ENCODE measurements around the gene COQ9.

The COQ9 gene

GRCh38 chr16:57503366-57503765 is 56.1 kb downstream of the COQ9 start:
- no peak overlapping the region for H3K9ac ChIP-seq (ENCODE audit: low read depth, low read length)
- H3K4me1 ChIP-seq (ENCODE audit: insufficient read depth, low read length), result 0 out of 2 replicates have a peak, but pooled peaks cover 2% of the 10 kb centered on the region
- TF ChIP-seq EZH2 (IDR thresholded peaks at IDR 0.05; ENCODE audit: borderline replicate concordance, low read depth, low read length, severe bottlenecking), result no peak
- peaks cover 14% of the 10 kb centered on the region for H3K27me3 ChIP-seq (ENCODE audit: insufficient read depth, low read length, poor library complexity)
- H3K4me3 ChIP-seq (ENCODE audit: low read depth in 1 of 2, low read length in 2 of 2), result no peak overlapping the region
- H2AFZ ChIP-seq (ENCODE audit: low read depth, low read length), result no peak overlapping the region
- H3K36me3 ChIP-seq (ENCODE audit: insufficient read depth, low read length), result no peaks in the 10 kb centered on the region
- no peak overlapping the region for H3K27ac ChIP-seq (ENCODE audit: low read length)
- no peaks in the 10 kb centered on the region for H3K79me2 ChIP-seq (ENCODE audit: insufficient read depth, low read length)
- H3K4me2 ChIP-seq (ENCODE audit: insufficient read depth, low read length), result no peak overlapping the region
- ATAC-seq (ENCODE audit: insufficient read depth, low read depth) (no peak), DNase-seq (no peak)
- no peaks in the 10 kb centered on the region for H3K9me3 ChIP-seq (ENCODE audit: insufficient read depth, low read length, severe bottlenecking)
- 0 out of 2 replicates have a peak, but pooled peaks cover 5% of the 10 kb centered on the region for H4K20me1 ChIP-seq (ENCODE audit: insufficient read depth, low read length)

GRCh38 chr16:57504001-57504400 is 56.7 kb downstream of the COQ9 start:
- Histone ChIP-seq H4K20me1 (ENCODE audit: insufficient read depth, low read length) (0 out of 2 replicates have a peak, but pooled peaks cover 5% of the 10 kb centered on the region), H3K4me3 (ENCODE audit: low read depth in 1 of 2, low read length in 2 of 2) (no peak overlapping the region), H3K9me3 (ENCODE audit: insufficient read depth, low read length, severe bottlenecking) (no peaks in the 10 kb centered on the region), H3K4me1 (ENCODE audit: insufficient read depth, low read length) (0 out of 2 replicates have a peak, but pooled peaks cover 2% of the 10 kb centered on the region), H3K36me3 (ENCODE audit: insufficient read depth, low read length) (no peaks in the 10 kb centered on the region), H3K9ac (ENCODE audit: low read depth, low read length) (no peak overlapping the region), H3K79me2 (ENCODE audit: insufficient read depth, low read length) (no peaks in the 10 kb centered on the region), H3K4me2 (ENCODE audit: insufficient read depth, low read length) (no peak overlapping the region), H2AFZ (ENCODE audit: low read depth, low read length) (no peak overlapping the region), H3K27ac (ENCODE audit: low read length) (no peak overlapping the region), H3K27me3 (ENCODE audit: insufficient read depth, low read length, poor library complexity) (peaks cover 17% of the 10 kb centered on the region)
- TF ChIP-seq CTCF (IDR thresholded peaks at IDR 0.05; ENCODE audit: borderline replicate concordance, extremely low read depth, low read length, poor library complexity, severe bottlenecking) (no peak), EZH2 (IDR thresholded peaks at IDR 0.05; ENCODE audit: borderline replicate concordance, low read depth, low read length, severe bottlenecking) (no peak)
- DNase-seq, result no peak
- ATAC-seq (ENCODE audit: insufficient read depth, low read depth), result no peak

- H4K20me1 ChIP-seq (ENCODE audit: insufficient read depth, low read length), result 0 out of 2 replicates have a peak, but pooled peaks cover 5% of the 10 kb centered on the region
These were observed 57.2 kb downstream of the COQ9 start for GRCh38 chr16:57504491-57504890.

GRCh38 chr16:57505169-57505568 is 57.9 kb downstream of the COQ9 start:
- no peak overlapping the region for H3K9ac ChIP-seq (ENCODE audit: low read depth, low read length)
- TF ChIP-seq EZH2 (IDR thresholded peaks at IDR 0.05; ENCODE audit: borderline replicate concordance, low read depth, low read length, severe bottlenecking) (no peak), CTCF (IDR thresholded peaks at IDR 0.05; ENCODE audit: borderline replicate concordance, extremely low read depth, low read length, poor library complexity, severe bottlenecking) (no peak)
- H2AFZ ChIP-seq (ENCODE audit: low read depth, low read length), result no peak overlapping the region
- no peak overlapping the region for H3K4me3 ChIP-seq (ENCODE audit: low read depth in 1 of 2, low read length in 2 of 2)
- no peak overlapping the region for H3K27ac ChIP-seq (ENCODE audit: low read length)
- H3K4me1 ChIP-seq (ENCODE audit: insufficient read depth, low read length), result 0 out of 2 replicates have a peak, but pooled peaks cover 2% of the 10 kb centered on the region
- H3K36me3 ChIP-seq (ENCODE audit: insufficient read depth, low read length), result no peaks in the 10 kb centered on the region
- H3K9me3 ChIP-seq (ENCODE audit: insufficient read depth, low read length, severe bottlenecking), result no peaks in the 10 kb centered on the region
- H3K79me2 ChIP-seq (ENCODE audit: insufficient read depth, low read length), result no peaks in the 10 kb centered on the region
- no peak overlapping the region for H3K4me2 ChIP-seq (ENCODE audit: insufficient read depth, low read length)
- no peak for DNase-seq
- no peak for ATAC-seq (ENCODE audit: insufficient read depth, low read depth)
- H3K27me3 ChIP-seq (ENCODE audit: insufficient read depth, low read length, poor library complexity), result peaks cover 17% of the 10 kb centered on the region
- 0 out of 2 replicates have a peak, but pooled peaks cover 5% of the 10 kb centered on the region for H4K20me1 ChIP-seq (ENCODE audit: insufficient read depth, low read length)

More at GRCh38 chr16:57504491-57504890, 57.2 kb downstream of the COQ9 start:
- Histone ChIP-seq H3K4me3 (ENCODE audit: low read depth in 1 of 2, low read length in 2 of 2) (no peak overlapping the region), H2AFZ (ENCODE audit: low read depth, low read length) (no peak overlapping the region), H3K79me2 (ENCODE audit: insufficient read depth, low read length) (no peaks in the 10 kb centered on the region), H3K9ac (ENCODE audit: low read depth, low read length) (no peak overlapping the region), H3K27me3 (ENCODE audit: insufficient read depth, low read length, poor library complexity) (peaks cover 17% of the 10 kb centered on the region), H3K4me2 (ENCODE audit: insufficient read depth, low read length) (no peak overlapping the region), H3K27ac (ENCODE audit: low read length) (no peak overlapping the region), H3K36me3 (ENCODE audit: insufficient read depth, low read length) (no peaks in the 10 kb centered on the region), H3K9me3 (ENCODE audit: insufficient read depth, low read length, severe bottlenecking) (no peaks in the 10 kb centered on the region), H3K4me1 (ENCODE audit: insufficient read depth, low read length) (0 out of 2 replicates have a peak, but pooled peaks cover 2% of the 10 kb centered on the region)
- no peak for TF ChIP-seq CTCF (IDR thresholded peaks at IDR 0.05; ENCODE audit: borderline replicate concordance, extremely low read depth, low read length, poor library complexity, severe bottlenecking)
- ATAC-seq (ENCODE audit: insufficient read depth, low read depth), result no peak
- no peak for DNase-seq

Measured in DND-41 (cell line).